HG03103 (cell line): ENCODE measurements around the gene NDEL1.

ENCODE experiments used
- ATAC-seq: cut with Tn5 transposase; IDR thresholded peaks from one replicate; pipeline ENCODE4 v1.9.1; 2021; ENCODE audit warnings: low read depth; ENCODE audit not compliant: unreplicated experiment

The NDEL1 gene

DNA sequence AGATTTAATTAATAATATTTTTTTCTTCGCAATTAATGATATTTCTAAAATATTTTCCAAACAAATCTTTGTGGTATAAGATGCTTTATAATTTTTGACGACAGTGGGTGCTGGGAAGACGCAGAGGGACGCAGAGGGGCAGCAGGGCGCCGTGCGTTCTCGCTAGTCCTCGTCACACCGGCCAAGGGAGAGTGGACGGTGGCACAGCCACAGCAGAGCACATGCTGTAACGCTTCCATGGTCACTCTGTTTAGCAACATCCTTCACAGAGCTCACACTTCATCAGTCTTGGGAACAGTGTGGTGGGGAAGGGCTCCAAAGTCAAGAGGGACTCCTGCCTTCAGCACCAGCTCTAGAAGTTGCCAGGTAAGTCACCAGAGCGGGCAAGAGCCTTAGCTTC lies 60.4 kb downstream of the NDEL1 start:
- no peak for ATAC-seq

DNA sequence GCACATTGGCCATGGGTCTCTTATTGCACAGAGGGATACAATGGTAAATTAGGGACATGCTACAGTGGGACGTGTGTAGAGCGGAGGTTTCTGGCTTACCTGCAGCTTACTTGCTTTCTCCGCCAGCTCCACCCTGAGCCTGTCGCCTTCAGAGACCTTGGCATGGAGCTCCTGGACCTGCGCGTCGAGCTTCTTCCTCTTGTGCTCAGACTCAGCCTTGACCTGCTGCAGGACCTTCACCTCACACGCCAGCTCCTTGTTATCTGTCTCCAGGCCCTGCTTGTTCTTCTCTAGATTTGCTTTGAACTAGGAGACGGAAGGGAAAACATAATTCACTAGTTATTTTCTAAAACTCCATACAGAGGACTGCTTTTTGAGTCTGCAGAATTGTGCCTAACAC lies 63.5 kb downstream of the NDEL1 start:
- ATAC-seq, result no peak

DNA sequence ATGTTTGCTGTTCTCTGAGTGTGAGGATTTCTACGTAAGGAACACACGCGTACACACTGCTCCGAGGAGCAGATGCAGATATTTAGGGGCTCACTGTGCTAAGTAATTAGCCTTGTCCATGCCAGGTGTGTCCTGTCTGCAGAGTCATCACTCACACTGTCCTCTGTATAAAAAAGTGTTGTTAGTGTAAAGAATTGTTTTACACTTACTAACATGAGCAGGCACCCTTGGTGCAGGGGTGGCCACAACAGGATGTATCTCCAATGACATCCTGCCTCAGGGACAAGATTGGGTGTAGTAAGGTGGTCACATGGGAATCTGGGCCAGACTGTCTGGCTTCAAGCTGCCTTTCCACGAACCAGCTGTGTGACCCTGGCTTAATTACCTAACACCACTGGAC lies 63.9 kb downstream of the NDEL1 start:
- no peak for ATAC-seq

DNA sequence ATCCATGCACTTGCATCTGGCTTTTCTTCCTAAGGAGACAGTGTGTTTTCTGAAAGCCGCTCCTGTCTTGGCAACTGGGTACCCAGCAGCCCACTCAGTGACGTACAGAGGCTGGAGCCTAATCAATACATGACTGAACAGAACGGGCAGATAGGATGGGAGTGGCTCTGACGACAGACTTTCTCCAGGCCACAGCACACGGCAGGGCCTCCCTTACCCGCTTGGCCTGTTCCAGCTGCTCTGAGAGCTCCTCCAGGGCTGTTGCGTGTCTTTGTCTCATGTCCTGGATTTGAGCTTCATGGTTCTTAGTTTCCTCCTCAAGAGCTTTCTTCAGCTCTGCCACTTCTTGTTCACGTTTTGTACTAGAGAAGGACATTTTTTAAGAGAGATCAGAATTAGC lies 64.9 kb downstream of the NDEL1 start:
- ATAC-seq, result no peak

- no peak for ATAC-seq
These were observed 66.4 kb downstream of the NDEL1 start for GRCh38 chr17:8502126-8502525.

DNA sequence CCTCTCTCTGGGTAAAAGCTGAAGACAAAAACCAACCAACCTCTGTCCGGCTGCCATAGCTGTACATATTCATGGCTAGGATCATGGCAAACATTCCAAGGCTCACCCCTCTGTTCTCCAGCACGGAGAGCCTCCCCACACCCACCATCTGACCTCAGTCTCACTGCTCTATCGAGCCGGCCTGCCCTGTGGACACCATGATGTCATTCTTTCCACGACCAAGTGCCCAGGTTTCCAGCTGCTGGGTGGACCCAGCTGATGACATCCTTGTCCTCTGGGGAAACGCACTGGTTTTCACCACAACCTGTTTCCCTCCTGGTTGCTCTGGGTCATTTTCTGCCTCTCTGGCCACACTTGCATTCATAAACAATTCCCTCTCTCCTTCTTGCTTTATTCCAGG lies 67.7 kb downstream of the NDEL1 start:
- ATAC-seq, result no peak

- no peak for ATAC-seq
These were observed 68.1 kb downstream of the NDEL1 start for GRCh38 chr17:8503807-8504206.

- no peak for ATAC-seq
These were observed 69.0 kb downstream of the NDEL1 start for GRCh38 chr17:8504460-8505207.

- ATAC-seq, result no peak
These were observed 70.5 kb downstream of the NDEL1 start for GRCh38 chr17:8506145-8506544.

DNA sequence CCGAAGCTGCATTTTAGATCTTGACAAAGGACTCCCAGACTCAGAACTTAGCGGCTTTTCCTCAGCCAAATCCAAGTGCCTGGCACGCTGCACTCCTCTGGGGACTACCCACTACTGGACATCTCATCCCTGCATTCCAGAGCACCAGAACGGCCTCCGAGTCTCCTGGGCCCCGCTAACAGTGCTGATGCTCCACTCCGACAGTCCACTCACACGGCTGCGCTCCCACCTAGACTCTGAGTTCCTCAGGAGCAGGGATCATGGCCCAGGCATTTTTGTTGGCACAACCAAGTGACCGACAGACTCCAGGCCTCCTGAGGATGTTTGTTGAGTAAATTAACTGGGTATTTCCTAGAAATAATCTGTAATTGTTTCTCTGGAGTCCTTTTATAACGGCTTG lies 79.1 kb downstream of the NDEL1 start:
- ATAC-seq, result no peak
